Measurements from ENCODE around the gene PDCD4.
"Not testable (repeated sequence)": the region's sequence is repeated elsewhere in the genome, so short reads cannot be mapped to it uniquely, and the experiment has no call there.

PDCD4 gene

GRCh38 chr10:110859206-110859972 is 12.3 kb upstream of the PDCD4 start:
- H3K4me3 ChIP-seq (ENCODE audit: low read depth, low read length) = no peak overlapping the region
- DNase-seq (ENCODE audit: low read depth) = no peak

- no peak overlapping the region for H3K4me3 ChIP-seq (ENCODE audit: low read depth, low read length)
- peak; percentile 80 for DNase-seq (ENCODE audit: low read depth)
These were observed 11.8 kb upstream of the PDCD4 start for GRCh38 chr10:110859973-110860376.

GRCh38 chr10:110860576-110861241 is 11.0 kb upstream of the PDCD4 start:
- H3K4me3 ChIP-seq (ENCODE audit: low read depth, low read length) = no peak overlapping the region

GRCh38 chr10:110861476-110861875 is 10.3 kb upstream of the PDCD4 start:
- no peak for DNase-seq (ENCODE audit: low read depth)
- H3K4me3 ChIP-seq (ENCODE audit: low read depth, low read length) = no peak overlapping the region

More at GRCh38 chr10:110860576-110861241, 11.0 kb upstream of the PDCD4 start:
- DNase-seq (ENCODE audit: low read depth) = no peak

- no peak overlapping the region for H3K4me3 ChIP-seq (ENCODE audit: low read depth, low read length)
- DNase-seq (ENCODE audit: low read depth) = no peak
These were observed 9.6 kb upstream of the PDCD4 start for GRCh38 chr10:110861930-110862649.

GRCh38 chr10:110862961-110863360 is 8.8 kb upstream of the PDCD4 start:
- H3K4me3 ChIP-seq (ENCODE audit: low read depth, low read length) = no peak overlapping the region
- DNase-seq (ENCODE audit: low read depth) = no peak

GRCh38 chr10:110863361-110863760 is 8.4 kb upstream of the PDCD4 start:
- H3K4me3 ChIP-seq (ENCODE audit: low read depth, low read length) = no peak overlapping the region
- no peak for DNase-seq (ENCODE audit: low read depth)

GRCh38 chr10:110863956-110864355 is 7.8 kb upstream of the PDCD4 start:
- no peak for DNase-seq (ENCODE audit: low read depth)
- no peak overlapping the region for H3K4me3 ChIP-seq (ENCODE audit: low read depth, low read length)

GRCh38 chr10:110864662-110865140 is 7.0 kb upstream of the PDCD4 start:
- no peak for DNase-seq (ENCODE audit: low read depth)
- no peak overlapping the region for H3K4me3 ChIP-seq (ENCODE audit: low read depth, low read length)

- no peak overlapping the region for H3K4me3 ChIP-seq (ENCODE audit: low read depth, low read length)
- DNase-seq (ENCODE audit: low read depth) = peak; percentile 67
These were observed 6.4 kb upstream of the PDCD4 start for GRCh38 chr10:110865186-110865808.

GRCh38 chr10:110865809-110866482 is 5.8 kb upstream of the PDCD4 start:
- H3K4me3 ChIP-seq (ENCODE audit: low read depth, low read length) = no peak overlapping the region
- DNase-seq (ENCODE audit: low read depth) = no peak

- DNase-seq (ENCODE audit: low read depth); H3K4me3 ChIP-seq (ENCODE audit: low read depth, low read length): not testable (repeated sequence)
These were observed 4.5 kb upstream of the PDCD4 start for GRCh38 chr10:110867011-110867806.

- no peak for DNase-seq (ENCODE audit: low read depth)
These were observed 3.8 kb upstream of the PDCD4 start for GRCh38 chr10:110867807-110868465.

GRCh38 chr10:110868981-110869380 is 2.7 kb upstream of the PDCD4 start:
- DNase-seq (ENCODE audit: low read depth) = no peak
- H3K4me3 ChIP-seq (ENCODE audit: low read depth, low read length) = no peak overlapping the region

More at GRCh38 chr10:110867807-110868465, 3.8 kb upstream of the PDCD4 start:
- H3K4me3 ChIP-seq (ENCODE audit: low read depth, low read length) = no peak overlapping the region

GRCh38 chr10:110870823-110871297 is 868 bp upstream of the PDCD4 start:
- DNase-seq (ENCODE audit: low read depth) = no peak
- H3K4me3 ChIP-seq (ENCODE audit: low read depth, low read length) = peak overlapping the region; percentile 84

GRCh38 chr10:110872145-110872983 is 636 bp downstream of the PDCD4 start:
- peak; percentile 58 for DNase-seq (ENCODE audit: low read depth)
- H3K4me3 ChIP-seq (ENCODE audit: low read depth, low read length) = peak overlapping the region; percentile 84
